Right renal pelvis (tissue), 4 donors: ENCODE data around the gene PRDM16. TPM values are rescaled to one million over a fixed set of nuclear protein-coding genes. Genes with fewer than 3 reads are reported as not detected.

Source experiments
- DNase-seq, 4 donors: peaks; one replicate each; pipeline ENCODE4 v3.0.0-alpha.2; 2013; ENCODE audit warnings: low read depth in 4 of 4, low spot score in 3 of 4, missing footprints in 1 of 4
- polyA plus RNA-seq, 4 donors: library from polyadenylated mRNA; unstranded; fragments of 120-200 nt; gene quantifications; one replicate each; pipeline ENCODE4 v1.2.1, GENCODE V29; 2013; ENCODE audit not compliant: insufficient read length in 4 of 4

PRDM16 gene
- polyA plus RNA-seq, 4 donors, result 6.0 to 8.1 (median 7.0) TPM

DNA sequence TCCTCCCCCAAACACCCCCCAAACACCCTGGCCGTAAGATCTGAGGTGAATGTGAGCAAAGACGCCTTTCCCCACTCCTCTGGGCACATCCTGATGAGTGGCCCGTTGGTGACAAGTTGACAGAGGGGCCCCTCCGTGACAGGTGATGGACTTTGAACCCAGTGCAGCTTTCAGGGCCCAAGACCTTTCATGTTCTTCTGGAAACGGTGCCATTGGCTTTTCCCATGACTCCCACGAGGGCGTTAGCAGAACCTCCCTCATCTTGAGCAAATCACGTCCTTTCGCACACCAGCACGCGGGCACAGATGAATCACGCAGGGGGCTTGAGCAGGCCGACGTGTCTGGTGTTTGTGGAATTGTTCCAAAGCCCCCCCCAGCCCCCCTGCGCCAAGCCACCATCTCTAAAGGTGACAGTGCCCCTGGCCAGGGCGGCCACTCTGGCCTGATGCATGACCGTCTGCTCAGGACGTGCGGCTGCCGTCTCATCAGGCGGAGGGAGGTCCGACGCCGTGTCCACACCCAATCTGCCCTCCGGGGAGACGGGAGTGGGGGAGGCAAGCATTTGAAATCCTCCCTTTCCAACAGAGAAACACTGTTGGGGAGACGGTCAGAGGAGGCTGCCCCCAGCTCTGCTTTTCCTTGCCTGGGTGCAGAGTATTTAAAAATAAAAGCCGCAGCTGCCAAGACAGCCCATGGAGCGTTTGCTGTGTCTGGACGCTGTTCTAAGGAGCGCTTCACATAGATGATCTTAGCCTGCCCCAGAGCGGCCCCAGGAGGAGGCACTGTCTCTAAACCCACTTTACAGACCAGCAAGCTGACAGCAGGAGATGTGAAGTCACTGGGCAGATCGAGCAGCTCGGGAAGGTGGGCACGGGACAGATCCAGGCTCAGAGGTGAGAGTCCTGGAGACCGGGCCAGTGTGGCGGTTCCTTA is 287.2 kb downstream of the PRDM16 start:
- no peak for DNase-seq

DNA sequence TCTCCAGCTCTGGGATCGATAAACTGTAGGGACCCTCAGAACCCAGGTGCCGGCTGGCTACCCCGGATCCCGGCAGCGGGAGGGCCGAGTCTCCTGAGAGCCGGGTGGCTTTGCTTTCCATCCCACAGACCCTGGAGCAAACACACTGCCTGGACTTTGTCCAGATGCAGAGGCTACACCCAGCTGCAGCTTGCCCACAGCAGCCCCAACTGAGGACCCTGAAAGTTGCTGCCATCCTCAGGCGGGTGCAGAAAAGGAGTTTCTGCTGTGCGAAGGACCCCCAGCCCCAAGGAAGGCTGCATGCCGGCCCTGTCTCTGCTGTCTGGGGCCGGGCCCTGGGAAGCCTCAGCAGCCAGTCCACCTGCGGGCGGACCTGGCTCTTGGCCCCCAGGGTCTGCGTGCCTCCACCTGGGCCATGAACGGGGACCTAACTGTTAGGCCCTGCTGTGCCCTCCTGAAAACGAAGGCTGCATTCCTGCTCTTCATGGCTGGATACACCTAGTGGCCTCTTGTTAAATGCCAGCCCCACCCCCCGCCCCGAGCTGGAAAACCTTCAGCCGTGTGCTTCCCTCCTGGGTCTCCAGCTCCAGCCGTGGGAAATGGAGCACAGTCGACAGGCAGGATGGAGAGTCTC is 287.9 kb downstream of the PRDM16 start:
- no peak for DNase-seq

DNA sequence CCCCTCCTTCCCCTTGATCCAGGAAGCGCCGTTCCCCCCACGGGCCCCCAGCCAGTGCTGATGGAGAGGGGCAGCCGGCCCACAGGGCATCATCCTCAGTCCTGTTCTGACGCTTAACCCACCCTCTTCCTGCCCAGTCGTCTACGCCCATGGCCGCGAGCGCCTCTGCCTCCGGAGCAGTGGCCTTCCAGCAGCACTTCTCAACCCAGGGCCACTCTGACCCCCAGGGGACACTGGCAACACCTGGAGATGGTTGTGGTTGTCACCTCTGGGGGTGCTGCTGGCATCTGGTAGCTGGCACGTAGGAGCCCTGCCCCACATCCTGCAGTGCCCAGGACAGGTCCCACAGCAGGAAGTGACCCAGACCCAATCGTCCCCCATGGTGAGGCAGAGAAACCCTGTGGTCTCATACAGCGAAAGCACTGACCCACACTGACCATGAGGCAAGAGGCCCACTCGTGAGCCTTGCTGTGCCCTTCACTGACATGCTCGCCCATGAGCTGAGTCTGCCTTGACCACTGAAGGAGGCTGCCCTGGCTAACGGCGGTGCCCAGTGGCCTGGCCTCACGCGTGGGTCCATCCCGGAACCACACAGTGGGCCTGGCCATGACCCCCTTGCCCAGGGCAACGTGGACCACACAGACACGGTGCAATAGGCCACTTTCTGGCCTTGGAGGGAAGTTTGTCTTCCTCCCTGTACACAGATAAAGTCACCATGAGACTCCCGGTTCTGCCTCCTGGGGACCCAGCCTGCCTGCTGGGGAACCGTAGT is 288.7 kb downstream of the PRDM16 start:
- no peak for DNase-seq

DNA sequence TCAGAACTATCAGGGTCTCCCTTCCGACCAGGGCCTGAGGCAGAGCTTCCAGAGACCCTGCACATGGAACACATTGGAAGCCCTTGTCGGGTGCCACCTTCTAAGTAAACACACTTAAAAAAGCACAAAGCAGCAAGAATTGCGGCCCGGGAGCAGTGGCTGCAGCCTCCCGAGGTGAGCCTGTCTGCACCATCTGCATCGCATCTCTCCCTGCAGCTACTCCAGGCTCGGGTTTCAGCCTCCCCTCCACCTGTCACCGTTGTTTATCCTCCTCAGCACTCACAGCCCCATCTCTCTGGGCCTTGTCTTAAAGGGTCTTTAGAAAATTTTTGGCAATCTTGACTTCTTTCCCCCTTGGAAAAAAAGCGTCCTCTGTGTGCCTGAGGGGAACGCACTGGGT is 290.3 kb downstream of the PRDM16 start:
- no peak for DNase-seq

- no peak for DNase-seq
Measured at GRCh38 chr1:3359756-3360440, 290.9 kb downstream of the PRDM16 start.

- no peak for DNase-seq
Measured at GRCh38 chr1:3360646-3361257, 291.7 kb downstream of the PRDM16 start.

GRCh38 chr1:3363023-3363422 is 294.0 kb downstream of the PRDM16 start:
- DNase-seq, result no peak

DNA sequence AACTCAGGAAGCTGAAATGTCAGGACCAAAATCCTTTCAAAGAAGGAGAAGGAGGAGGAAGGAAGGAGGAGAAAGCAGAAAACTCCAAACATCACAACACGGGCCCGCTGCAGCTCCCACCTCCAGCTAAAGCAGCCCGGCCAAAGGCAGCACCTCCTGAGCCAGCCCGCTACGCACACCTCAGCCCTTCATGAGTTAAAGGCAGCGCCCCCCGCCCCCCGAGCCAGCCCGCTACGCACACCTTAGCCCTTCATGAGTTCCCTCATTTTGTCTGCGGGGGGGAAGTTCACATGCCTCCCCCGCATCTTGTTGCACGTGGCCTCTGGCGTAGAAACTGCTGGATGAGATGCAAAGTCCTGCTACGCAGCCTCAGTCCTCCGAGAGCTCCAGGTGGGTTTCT is 294.8 kb downstream of the PRDM16 start:
- no peak for DNase-seq

GRCh38 chr1:3364551-3364950 is 295.5 kb downstream of the PRDM16 start:
- DNase-seq, result no peak

DNA sequence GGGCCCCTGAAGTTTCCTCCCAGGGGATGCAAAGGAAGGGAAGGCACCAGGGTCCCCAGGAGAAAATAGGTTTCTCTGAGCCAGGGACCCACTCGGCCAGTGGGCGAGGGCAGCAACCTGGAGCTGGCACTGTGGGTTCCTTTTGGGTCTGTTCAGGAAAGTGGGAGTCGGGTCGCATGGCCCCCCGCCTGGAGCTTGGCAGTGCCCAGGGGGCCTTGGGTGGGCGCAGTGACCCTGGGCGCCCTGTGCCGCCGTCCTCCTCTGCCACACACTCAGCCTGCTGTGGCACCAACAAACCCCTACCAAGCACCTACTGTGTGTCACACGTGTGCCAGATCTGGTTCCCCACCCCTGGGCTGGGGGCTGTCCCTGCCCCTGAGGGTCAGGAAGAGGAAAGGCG is 296.0 kb downstream of the PRDM16 start:
- no peak for DNase-seq

DNA sequence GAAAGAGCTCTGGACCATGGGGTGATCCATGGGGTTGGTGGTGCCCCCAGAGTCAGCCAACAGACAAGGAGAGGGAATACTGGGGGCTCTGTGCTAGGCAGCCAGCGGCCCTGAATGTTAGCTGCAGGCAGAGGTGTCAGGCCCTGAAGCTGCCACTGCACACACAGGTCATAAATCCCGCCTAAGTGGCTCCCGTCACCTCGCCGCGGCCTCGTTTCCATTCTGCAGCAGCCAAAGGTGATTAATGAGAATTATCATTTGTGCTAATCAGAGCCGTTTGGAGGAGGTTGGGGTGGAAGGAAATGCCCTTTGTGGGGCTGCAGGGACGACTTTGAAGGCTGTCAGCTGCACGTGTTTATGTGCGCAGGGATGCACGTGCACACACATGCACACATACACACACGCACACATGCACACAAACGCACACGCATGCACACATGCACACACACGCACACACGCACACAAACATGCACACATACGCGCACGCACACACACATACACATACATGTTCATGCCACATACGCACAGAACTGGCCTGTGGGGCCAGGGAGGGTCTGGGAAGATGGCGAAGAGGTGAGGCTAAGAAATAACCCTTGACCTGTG is 296.6 kb downstream of the PRDM16 start:
- DNase-seq, result no peak

- peak in 1 of 4 donors; percentile 50 for DNase-seq
Measured at GRCh38 chr1:3366126-3367051, 297.4 kb downstream of the PRDM16 start.

DNA sequence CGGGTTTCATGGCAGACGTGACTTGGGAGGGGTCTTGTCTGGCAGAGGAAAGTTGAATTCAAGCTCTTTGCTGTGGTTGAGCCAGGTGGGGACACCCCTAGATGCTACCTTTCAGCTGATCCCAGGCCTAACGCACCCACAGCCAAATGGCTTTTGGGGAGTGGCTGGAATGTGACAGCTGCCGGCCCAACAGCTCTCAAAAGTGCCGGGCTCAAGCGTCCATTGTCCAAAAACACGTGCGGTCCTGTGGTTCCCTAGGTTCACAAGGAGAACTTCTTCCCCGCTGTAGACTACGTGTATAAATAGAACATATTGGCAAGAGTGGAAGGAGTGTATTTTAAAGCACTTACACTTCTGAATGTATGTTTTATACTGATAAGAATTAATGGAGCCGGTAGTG is 298.4 kb downstream of the PRDM16 start:
- DNase-seq, result no peak

DNA sequence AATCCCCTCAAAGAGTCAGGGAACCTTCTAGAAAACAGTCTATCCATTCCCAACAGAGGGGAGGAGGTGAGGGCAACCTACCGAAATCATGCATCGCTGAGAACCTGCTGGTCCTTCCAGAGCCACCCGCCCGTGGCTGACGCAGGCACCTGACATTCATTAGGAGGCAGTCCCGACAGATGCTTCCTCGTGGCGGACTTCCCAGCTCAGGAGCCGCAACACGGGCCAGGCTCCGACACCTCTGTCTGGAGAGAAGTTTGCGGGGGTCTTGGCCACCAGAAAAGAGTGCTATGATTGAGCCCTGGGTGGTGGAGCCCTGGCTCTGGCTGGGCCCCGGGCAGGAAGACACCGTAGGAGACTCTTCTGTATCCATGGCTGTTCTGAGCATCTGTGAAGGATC is 299.1 kb downstream of the PRDM16 start:
- DNase-seq, result no peak

- DNase-seq, result no peak
Measured at GRCh38 chr1:3368711-3369445, 299.9 kb downstream of the PRDM16 start.

DNA sequence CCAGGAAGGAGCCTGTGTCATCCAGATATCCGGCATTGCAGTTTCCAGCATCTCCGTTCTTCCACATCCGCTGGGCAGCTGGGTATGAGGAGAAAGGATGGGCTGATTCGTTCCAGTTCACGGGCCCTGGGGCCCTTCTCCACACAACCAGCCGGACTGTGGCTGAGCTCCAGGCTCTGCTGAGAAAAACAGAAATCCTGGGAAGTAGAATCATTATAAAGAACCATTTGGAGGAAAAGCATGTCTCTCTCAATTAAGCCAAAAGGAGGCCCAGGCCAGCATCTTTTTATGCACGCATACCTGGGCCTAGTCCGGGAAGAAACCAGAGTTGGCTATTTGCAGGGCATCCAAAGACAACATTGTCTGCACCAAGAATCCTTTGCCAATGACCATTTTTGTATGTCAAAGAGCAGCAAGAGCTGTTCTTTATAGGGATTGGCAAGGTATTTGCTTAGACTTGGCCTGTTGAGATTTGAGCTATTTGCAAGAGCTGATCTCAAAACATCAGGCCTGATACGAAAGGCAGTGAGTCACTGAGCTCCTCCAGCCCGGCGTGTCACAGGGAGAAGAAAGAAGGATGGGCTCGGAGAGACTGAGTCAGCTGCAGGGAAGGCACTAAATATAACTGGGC is 300.6 kb downstream of the PRDM16 start:
- DNase-seq, result no peak

DNA sequence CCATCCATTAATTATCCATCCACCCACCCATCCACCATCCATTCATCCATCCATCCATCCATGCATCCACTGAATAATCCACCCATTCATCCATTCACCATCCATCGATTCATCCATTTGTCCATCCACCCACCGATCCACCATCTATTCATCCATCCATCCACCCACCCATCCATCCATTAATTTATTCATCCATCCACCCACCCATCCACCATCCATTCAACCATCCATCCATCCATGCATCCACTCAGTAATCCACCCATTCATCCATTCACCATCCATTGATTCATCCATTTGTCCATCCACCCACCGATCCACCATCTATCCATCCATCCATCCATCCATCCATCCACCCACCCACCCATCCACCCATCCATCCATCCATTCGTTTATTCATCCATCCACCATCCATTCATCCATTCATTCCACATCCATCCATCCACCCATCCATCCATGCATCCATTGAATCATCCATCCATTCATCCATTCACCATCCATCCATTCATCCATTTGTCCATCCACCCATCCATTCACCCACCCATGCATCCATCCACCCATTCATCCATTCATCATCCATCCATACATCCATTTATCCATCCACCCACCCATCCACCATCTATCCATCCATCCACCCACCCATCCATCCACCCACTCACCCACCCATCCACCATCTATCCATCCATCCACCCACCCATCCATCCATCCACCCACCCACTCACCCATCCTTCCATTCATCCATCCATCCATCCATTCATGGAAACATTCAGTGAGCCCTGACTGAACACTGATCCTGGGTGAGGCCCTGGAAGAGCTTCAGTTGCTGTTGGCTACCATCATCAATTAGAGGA is 302.1 kb downstream of the PRDM16 start:
- DNase-seq, result no peak
